AML-193 (cell line): ENCODE results near the gene LETM1.
A peak's percentile ranks its signal among the peaks of the same experiment; 100 is the strongest.

Experiments used
- DNase-seq, 2 experiments: peaks; one replicate each; lab custom pipeline; 2025; lab: John Stamatoyannopoulos, UW

The LETM1 gene

GRCh38 chr4:1795299-1796195, 60.4 kb downstream of the LETM1 start:
- no peak for DNase-seq

- DNase-seq: no peak
These were observed 61.1 kb downstream of the LETM1 start for GRCh38 chr4:1794809-1795298.

- no peak for DNase-seq
These were observed 61.8 kb downstream of the LETM1 start for GRCh38 chr4:1793940-1794808.

DNA sequence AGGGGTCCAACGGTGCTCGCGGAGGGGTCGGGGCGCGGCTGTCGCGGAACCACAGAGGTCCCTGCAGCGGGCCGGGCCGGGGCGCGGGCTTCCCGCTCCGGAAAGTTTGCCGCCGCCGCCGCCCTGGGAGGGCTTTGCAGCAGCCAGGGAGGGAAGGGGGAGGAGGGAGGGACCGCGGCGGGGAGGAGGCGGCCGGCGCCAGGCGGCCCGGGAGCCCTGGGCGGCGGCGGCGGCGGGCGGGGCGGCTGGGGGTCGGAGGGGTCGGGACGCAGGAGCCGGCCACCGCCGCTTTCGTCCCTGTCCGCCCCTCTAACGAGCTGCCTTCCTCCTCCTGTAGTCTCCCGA, 62.5 kb downstream of the LETM1 start:
- DNase-seq: no peak

- DNase-seq: no peak
These were observed 63.0 kb downstream of the LETM1 start, which contains the start of gene FGFR3 for GRCh38 chr4:1792832-1793495. Gene FGFR3 (plus strand): TSS chr4:1793293. CDS start chr4:1793935, 642 bp downstream.

DNA sequence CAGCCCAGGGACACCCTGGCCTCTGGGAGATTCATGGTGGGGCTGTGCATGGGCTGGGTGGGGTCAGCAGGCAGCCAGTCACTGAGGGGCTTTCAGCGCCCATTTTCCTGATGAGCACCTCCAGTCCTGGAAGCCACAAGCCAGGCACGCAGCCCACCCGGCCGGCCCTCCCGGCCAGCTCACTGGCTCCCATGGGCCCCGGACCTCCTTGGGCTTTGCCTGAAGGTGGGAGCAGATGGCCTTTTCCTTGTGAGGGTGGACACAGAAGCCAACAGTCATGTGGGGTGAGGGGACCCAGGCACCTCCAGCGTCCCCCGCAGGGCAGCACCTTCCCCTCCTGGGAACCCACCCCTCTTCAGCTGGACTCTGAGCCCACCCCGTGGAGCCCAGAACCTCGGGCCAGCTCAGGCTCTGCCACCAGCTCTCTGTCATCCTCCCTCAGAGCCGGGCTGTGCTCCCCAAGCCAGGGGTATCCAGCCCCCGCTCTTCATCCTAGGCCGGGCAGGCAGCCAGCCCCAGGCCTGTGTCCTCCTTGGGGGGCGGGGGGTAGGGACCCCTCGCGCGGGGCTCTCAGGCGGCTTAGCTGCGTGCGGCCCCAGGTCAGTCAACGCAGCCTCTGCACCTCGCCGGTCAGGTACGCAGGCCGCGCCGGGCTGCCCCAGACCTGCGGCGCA, 63.7 kb downstream of the LETM1 start:
- DNase-seq: no peak

- DNase-seq: peak in 1 of 2 experiments; percentile 4
These were observed 66.0 kb downstream of the LETM1 start for GRCh38 chr4:1790005-1790404.

GRCh38 chr4:1789552-1789951, 66.4 kb downstream of the LETM1 start:
- DNase-seq: no peak

- no peak for DNase-seq
These were observed 67.5 kb downstream of the LETM1 start for GRCh38 chr4:1788254-1788973.

- DNase-seq: no peak
These were observed 68.4 kb downstream of the LETM1 start for GRCh38 chr4:1787411-1788077.

GRCh38 chr4:1786544-1787362, 69.2 kb downstream of the LETM1 start:
- no peak for DNase-seq

GRCh38 chr4:1785592-1785991, 70.4 kb downstream of the LETM1 start:
- DNase-seq: no peak

DNA sequence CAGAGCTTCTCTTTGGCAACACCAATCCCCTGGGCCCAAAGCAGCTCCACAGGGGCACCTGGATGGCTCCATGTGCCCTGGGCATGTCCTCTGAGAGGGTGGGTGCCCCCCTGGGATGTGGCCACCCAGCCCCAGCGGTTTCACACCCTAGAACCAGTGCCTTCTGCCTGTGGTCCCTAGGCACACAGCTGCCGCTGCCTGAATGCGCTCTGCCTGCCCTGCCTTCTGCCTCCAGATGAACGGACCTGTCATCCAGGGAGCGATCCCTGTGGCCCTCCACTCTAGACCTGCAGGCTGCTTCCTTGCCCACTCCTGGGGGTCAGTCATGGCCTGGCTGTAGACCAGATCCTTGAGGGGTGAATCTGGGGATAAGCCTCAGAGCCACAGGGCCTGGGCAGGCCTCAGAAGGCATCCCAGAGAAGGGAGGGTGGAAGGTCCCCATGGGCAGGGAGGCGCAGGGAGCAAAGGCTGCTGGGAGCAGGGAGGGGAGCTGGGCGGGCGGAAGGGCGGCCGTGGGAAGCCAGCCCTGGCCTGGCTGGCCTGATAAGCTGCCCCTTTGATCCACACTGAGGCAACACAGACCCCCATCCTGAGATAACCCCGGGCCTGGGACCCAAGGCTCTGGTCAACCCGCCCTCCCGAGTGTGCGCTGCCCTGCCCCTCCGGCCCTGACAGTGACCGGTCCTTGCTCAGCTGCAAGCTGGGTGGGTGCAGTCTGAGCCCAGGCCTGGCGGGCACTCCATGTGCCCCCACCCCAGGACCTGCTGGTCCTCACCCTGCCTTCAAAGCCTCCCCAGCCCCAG, 71.0 kb downstream of the LETM1 start:
- no peak for DNase-seq

GRCh38 chr4:1784395-1784788, 71.6 kb downstream of the LETM1 start:
- no peak for DNase-seq

DNA sequence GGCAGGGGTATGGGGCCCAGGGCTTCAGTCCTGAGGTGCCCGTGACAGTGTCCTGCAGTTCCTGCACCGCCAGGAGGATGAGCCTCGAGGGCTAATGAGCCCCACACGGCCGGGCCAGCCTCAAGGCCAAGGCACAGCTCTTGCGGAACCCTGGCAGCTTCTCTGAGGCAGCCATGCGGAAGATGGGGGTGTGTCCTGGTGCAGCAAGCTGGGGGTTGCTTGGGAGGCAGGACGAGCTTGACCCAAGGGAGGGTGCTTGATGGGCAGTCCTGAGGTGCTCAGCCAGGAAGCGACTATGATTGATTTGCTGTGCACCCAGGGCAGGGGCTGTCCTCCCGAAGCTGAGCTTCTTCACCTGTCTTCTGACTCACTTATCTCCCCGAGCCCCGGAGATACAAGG, 72.0 kb downstream of the LETM1 start:
- DNase-seq: no peak

GRCh38 chr4:1783015-1783414, 72.9 kb downstream of the LETM1 start:
- no peak for DNase-seq

DNA sequence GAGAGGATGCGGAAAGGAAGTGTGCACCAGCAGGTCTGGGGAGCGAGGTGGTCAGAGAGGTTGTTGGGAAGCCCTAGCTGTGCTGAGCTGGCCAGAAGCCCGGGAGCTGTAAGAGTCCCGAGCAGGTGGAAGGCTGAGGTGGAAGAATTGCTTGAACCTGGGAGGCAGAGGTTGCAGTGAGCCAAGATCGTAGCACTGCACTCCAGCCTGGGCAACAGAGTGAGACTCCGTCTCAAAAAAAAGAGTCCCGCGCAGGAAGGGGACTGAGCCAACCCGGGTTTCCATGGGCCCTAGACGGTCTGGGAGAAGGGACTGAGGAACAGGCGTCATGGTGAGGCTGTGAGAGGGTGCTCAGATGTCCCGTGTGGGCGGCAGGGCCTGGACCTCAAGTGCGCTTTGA, 75.5 kb downstream of the LETM1 start:
- no peak for DNase-seq

DNA sequence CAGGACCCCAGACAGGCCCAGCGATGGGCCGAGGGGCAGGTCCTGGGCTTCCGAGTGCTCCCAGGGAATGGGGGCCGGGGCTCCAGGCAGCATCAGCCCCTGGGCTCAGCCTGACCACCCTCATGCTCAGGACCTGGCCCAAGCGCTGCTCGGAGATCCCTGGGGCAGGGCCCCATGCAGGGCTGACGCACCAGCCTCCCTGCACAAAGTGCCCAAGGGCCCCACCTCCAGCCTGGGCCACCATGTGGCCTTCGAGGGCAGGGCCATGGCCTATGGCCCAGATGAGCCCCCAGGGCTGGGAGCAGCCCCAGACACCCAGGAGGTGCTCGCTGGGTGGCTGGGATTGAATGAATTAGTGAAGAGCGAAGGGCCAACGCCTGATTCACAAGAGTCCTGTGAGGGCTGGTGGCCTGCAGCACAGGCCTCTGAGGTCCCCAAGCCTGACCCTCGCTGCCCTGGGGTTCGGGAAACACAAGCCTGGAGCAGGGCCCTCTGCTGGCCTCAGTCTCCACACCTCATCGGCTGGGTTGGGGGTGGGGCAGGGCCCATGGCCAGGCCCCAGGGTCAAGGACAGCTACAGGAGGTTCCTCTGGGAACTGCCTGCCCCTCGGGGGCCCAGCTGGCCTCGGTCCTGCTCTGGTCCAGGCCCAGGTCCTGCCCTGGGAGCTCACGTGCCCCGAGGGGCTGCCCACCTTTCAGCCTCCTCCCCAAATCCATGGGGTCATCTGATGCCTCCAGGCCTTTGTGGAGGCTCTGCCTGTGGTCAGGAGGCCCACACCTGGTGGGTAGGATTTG, 76.2 kb downstream of the LETM1 start:
- DNase-seq: no peak
